SH-SY5Y (cell line): Measurements from ENCODE around the gene DPEP2.

ENCODE experiments used
- GATA2 ChIP-seq: IDR thresholded peaks from 2 replicates; pipeline ENCODE4 v1.6.1; 2011; ENCODE audit warnings: mild to moderate bottlenecking, low read depth, low read length
- GATA3 ChIP-seq: IDR thresholded peaks from 2 replicates; pipeline ENCODE4 v1.6.1; 2011; ENCODE audit warnings: low read depth, mild to moderate bottlenecking, low read length, moderate library complexity

DPEP2 gene

GRCh38 chr16:67988675-67989074 is 10.6 kb downstream of the DPEP2 start:
- no peak for TF ChIP-seq GATA2
- TF ChIP-seq GATA3 = no peak

- no peak for TF ChIP-seq GATA2
- no peak for TF ChIP-seq GATA3
Measured at GRCh38 chr16:67987460-67988160, 11.7 kb downstream of the DPEP2 start.

- TF ChIP-seq GATA3 (no peak), GATA2 (no peak)
Measured at GRCh38 chr16:67986949-67987348, 12.3 kb downstream of the DPEP2 start.

GRCh38 chr16:67982011-67982696 is 17.1 kb downstream of the DPEP2 start:
- TF ChIP-seq GATA2 (no peak), GATA3 (no peak)

- TF ChIP-seq GATA3 (no peak), GATA2 (no peak)
Measured at GRCh38 chr16:67979955-67980678, 19.2 kb downstream of the DPEP2 start, which contains the start of gene DPEP3. DPEP3 (minus strand) TSS chr16:67980499; CDS start chr16:67980380, 119 bp downstream.

GRCh38 chr16:67977469-67978227 is 21.6 kb downstream of the DPEP2 start:
- TF ChIP-seq GATA3 (no peak), GATA2 (no peak)

- TF ChIP-seq GATA3 (no peak), GATA2 (no peak)
Measured at GRCh38 chr16:67977005-67977404, 22.3 kb downstream of the DPEP2 start.

- TF ChIP-seq GATA3 = no peak
- no peak for TF ChIP-seq GATA2
Measured at GRCh38 chr16:67976205-67976604, 23.1 kb downstream of the DPEP2 start.

- TF ChIP-seq GATA3 (no peak), GATA2 (no peak)
Measured at GRCh38 chr16:67975321-67976105, 23.8 kb downstream of the DPEP2 start.

GRCh38 chr16:67971111-67971510 is 28.2 kb downstream of the DPEP2 start:
- TF ChIP-seq GATA3 (no peak), GATA2 (no peak)

GRCh38 chr16:67969254-67970039 is 29.8 kb downstream of the DPEP2 start:
- TF ChIP-seq GATA2 (no peak), GATA3 (no peak)

- no peak for TF ChIP-seq GATA3
- no peak for TF ChIP-seq GATA2
Measured at GRCh38 chr16:67968400-67969253, 30.7 kb downstream of the DPEP2 start, which contains the start of gene SLC12A4. SLC12A4 (minus strand) TSS chr16:67968637; CDS start chr16:67968553, 84 bp downstream.
